GM23248 (cell line): ENCODE measurements around the gene SFMBT1.

Experiments
- EZH2 ChIP-seq: fragments of 200-600 bp; sonication (generic); IDR thresholded peaks from 2 replicates; pipeline ENCODE4 v1.6.1; 2018; ENCODE audit warnings: antibody characterized with exemption, mild to moderate bottlenecking; ENCODE audit not compliant: insufficient read depth, poor library complexity, severe bottlenecking
- EZH2phosphoT487 ChIP-seq: fragments of 200-600 bp; sonication (generic); IDR thresholded peaks from 2 replicates; pipeline ENCODE4 v1.6.1; 2018; ENCODE audit warnings: antibody characterized with exemption, moderate library complexity, mild to moderate bottlenecking, low read depth; ENCODE audit not compliant: insufficient read depth

DNA sequence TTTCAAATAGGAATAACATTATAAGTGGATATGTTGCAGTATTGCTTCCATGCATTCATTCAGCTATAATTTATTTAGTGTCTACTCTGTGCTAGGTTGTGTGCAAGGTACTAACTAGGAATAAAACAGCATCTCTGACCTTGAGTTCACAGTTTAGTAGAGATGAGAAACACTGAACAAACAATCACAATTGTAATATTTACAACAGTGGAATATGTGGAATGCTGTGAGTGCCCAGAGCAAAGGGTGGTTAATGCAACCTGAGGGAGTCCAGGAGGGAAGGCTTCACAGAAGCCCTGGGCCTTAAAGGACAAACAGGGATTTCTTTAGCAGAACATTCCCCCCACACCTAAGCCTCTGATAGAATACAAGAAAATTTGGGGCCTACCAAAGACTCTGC is 13.3 kb downstream of the SFMBT1 start:
- TF ChIP-seq EZH2: no peak
- no peak for TF ChIP-seq EZH2phosphoT487
